GM21529 (cell line): ENCODE results near the gene TTC6.
"Not testable (repeated sequence)": the region's sequence is repeated elsewhere in the genome, so short reads cannot be mapped to it uniquely, and the experiment has no call there.

Source experiments
- ATAC-seq: cut with Tn5 transposase; IDR thresholded peaks from one replicate; pipeline ENCODE4 v1.9.1; 2021; ENCODE audit not compliant: unreplicated experiment

The TTC6 gene

DNA sequence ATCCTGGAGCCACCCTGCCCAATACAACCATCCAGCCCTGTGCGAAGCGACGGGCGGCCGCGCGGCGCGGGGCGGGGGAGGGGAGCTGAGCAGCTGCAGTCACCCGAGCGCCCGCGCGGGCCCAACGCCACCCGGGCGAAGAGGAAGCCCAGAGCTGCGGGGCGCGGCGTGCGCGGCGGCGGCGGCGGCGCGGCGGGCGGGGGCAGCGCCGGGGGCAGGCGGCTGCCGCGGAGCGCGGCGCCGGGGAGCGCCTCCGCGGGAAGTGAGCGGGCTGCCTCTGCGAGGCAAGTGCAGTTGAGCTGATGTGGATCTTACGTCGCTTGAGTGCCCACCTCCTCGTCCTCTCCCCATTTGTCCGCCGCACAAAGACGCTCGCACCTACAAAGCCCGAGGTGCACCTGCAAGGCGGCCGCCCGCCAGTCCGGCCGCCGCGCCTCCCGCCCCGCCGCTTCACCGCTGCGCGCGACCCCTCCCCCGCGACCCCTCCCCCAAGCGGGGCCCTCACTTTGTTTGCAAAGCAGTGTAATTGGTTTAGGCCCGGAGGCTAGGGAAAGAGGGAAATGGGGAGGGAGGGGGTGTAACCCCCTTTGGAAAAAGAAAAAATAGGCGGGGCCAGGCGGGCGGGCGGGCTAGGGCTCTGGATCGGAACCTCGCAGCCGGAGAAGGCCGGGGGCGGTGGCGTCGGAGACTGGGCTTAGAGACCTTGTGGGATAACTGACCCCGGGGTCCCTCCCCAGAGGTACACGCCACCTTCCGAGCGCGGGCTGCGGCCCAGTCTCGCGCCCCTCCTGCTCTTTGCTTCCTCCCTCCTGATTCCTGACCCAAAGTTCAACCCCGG, at the start of gene TTC6, which contains the start of gene FOXA1:
Gene TTC6, plus strand, starts transcription at position 659 of the 838 bp plus-strand sequence. CDS start 26,436 bp downstream, outside the sequence.
Gene FOXA1, minus strand, starts transcription at position 279 of the 838 bp plus-strand sequence. Its CDS starts 277 bp downstream, at position 2.
- ATAC-seq: no peak

DNA sequence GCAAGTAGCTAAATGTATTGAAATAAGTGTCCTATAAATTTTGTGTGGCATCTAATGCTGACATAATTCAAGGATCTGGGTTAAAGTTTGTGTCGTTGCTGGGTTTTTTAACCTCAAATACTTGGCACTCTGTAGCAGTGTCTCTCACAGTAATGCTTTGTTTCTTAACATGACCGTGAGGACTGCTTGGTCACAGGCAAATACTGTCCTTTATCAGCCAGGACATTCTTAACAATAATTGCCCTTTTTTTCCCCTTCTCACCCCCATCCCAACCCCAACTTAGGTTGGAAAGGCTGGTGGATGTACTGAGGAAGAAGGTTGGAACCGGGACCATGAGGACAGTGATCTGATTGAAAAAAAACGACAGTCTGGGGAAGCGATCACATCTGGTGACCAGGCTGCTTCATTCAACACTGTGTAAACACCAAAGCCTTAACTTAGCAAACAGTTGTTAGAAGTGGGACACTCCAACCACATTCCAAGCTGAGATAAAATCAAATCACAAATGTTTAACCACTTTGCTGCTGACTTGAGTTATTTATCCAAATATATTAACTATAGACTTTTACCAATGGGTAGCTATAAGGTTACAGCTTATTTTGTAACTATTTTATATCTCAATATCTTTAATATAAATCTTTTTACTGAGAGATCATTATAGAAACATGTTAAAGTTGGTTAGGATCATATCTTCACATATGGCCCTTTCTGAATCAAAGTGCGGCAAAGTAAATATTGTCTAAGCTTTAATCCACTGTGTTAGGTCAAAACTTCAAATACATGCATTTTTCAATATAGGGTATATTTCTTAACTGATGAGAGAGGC, 48.6 kb upstream of the TTC6 start:
- no peak for ATAC-seq

GRCh38 chr14:37550511-37550910, 44.9 kb upstream of the TTC6 start:
- ATAC-seq: no peak

- no peak for ATAC-seq
Measured at GRCh38 chr14:37551119-37551518, 44.3 kb upstream of the TTC6 start.

GRCh38 chr14:37553935-37554550, 41.4 kb upstream of the TTC6 start:
- ATAC-seq: no peak

GRCh38 chr14:37555596-37555995, 39.8 kb upstream of the TTC6 start:
- not testable (repeated sequence) for ATAC-seq

DNA sequence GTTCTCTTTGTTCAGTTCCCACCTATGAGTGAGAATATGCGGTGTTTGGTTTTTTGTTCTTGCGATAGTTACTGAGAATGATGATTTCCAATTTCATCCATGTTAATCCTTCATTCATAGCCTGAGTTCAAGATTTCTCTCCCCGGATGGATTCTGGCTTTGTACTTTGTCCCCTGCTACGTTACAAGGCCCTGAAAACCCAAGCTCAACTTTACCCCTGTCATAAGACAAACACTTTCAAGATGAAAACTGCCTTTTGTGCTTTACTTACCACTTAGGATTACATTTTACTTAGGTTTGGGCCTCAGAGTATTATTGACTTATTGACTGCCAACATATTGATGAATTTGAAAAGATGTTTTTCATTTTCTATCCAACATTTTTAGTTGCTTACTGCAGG, 36.7 kb upstream of the TTC6 start:
- ATAC-seq: no peak

GRCh38 chr14:37559386-37559785, 36.0 kb upstream of the TTC6 start:
- no peak for ATAC-seq

GRCh38 chr14:37563189-37563588, 32.2 kb upstream of the TTC6 start:
- no peak for ATAC-seq

DNA sequence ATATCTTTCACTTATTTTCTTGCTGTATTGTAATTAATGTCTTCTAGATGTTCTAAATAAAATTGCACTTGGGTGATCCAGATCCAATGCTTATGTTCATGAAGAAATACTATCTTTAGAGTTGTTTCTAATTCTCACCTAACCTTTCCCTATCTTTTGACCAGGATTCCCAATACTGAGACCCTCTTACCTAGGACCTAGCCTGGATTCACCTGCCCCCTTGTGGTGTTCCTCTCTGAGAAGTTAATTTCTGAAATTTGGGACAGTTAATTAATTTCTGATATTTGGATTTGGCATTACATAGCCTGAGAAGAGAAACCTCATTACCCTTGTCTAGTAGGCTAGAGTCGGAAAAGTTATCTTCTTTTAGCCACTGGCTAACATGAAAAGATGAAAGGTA, 29.9 kb upstream of the TTC6 start:
- no peak for ATAC-seq

- ATAC-seq: no peak
Measured at GRCh38 chr14:37566811-37567371, 28.5 kb upstream of the TTC6 start.

DNA sequence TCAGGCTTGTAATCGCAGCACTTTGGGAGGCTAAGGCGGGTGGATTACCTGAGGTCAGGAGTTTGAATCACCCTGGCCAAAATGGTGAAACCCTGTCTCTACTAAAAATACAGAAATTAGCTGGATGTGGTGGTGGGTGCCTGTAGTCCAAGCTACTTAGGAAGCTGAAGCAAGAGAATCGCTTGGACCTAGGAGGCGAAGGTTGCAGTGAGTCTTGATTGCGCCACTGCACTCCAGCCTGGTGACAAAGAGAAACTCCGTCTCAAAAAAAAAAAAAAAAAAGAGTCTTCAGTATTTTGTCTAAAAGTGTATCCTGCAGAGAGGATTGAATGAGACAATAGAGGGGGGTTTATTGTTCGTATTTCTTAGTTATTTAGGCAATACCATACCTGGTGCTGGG, 25.7 kb upstream of the TTC6 start:
- no peak for ATAC-seq

DNA sequence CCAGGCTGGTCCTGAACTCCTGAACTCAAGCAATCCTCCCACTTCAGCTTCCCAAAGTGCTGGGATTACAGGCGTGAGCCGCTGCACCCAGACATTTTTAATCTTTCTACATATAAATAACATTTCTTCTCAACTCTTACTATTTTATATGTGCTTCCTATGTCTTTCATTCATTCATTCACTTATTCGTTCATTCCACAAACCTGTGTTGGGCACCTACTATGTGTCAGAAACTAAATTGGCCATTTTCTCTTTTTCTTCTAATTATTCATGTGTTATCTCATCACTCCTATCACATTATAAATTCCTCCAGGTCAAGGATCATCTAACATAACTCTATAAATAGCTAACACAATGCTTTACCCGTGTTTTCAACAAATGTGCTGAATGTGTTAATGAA, 24.0 kb upstream of the TTC6 start:
- ATAC-seq: no peak

DNA sequence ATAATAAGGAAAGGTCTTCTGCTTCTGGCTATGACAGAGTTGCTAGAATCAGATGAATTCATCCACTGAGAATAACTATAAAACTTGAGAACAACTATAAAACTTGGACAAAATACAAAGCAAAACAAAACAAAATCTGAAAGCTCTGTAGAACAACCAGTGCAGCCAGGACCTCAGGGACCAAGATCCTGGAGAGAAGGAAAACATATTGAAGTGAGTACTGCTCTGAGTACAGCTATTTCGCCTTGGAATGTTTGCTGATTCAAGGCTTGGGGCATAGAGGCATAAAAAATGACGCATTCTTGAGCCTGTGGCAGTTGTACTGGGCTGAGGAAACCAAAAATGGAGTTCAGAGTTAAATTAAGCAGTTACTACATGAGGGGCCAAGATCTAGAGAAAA, 22.1 kb upstream of the TTC6 start:
- ATAC-seq: no peak

DNA sequence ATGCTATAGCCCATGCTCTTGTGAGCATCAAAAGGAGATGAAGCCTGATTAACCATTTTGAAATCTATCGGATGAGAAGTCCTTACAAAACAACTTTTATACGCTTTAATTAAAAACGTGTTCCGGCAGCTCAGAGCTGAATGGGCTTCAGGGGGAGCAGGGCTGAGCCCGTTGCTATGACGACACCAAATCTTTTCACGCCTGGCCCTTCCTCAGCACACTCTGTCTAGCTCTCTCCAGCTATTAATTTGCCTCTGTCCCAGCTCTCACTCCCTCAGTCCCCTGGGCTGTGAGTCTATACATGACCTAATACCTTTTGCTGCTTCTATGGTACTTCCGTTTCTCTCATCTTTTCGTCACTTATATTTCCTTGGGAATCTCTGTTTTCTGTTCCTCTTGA, 16.2 kb upstream of the TTC6 start:
- ATAC-seq: no peak

- no peak for ATAC-seq
Measured at GRCh38 chr14:37580146-37580545, 15.3 kb upstream of the TTC6 start.

DNA sequence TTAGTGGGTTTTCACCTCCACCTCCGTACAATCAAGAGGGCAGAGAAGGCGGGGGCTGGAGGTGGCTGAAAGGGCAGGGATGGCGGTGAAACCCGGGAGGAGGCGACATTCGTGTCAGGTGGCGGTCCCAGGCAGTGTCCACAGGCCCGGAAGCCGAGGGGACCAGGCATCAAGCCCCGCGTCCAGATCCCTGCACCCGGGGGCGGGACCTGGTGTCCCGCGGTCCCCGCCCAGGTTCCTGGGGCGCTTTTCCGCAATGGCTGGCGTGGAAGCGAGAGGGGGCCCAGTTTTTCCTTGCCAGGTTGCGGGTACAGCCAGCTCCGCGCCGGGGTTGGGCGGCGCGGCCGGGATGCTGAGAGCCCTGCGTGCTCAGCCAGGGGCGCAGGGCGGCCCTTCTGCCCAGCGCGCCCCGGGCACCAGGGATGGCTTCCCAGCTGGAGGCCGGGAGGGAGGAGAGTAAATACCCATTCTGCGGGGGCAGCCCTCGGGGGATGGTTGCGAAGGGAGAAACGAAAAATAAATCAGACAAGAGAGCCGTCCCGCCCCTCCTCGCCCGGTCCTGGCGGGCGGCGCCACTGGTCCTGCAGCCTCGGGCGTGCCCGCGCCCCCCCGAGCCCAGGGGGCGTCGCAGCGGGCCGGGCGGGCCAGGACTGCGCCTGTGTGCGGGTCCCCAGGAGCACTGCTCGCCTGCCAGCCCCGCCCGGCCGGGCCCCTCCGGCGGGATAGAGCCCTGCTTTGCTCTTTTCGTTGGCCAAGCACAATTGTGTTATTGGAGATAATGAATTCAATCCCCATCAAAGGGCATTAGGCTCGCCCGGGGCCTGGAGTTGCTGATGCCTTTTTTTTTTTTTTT, 11.8 kb upstream of the TTC6 start:
- ATAC-seq: no peak

DNA sequence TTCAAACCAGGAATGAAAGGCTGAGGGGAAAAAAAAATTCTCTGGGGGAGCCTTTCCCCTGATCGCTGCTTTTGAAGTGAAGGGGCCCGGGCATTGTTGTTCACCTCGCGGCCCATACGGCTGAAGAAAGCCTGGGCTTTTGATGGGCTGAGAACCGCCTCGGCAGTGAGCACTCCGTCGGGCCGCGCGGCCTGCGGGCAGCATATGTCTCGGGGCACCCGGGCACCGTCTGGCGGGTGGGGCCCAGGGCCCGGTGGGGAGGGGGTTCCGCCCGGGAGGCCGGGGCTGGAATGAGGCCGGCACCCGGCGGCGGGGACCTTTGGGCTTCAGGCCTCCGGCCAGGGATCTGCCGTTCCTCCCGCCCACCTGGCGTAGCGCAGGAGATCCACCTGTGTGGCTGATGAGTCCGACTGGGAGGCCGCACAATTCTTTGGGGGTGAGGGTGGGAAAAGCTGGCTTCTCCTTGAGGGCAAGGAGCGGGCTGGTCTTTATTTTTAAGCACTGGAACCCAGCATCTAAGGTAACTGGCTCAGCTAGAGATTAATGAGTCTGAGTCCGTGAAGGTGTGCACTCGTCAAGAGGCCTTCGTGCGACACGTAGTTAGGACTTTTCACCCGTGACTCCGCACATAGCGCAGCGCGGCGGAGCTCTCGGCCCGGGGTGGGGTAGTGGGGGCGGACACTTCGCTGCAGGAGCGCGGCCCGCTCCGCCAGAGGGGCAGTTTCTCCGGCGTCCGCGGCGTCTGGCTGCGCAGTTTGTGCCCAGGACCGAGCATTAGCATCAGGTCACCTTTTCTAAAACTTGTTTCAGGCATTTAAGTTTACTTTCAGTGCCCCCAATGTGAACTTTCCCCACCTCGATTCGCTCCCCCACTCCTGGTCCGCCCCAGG, 11.0 kb upstream of the TTC6 start:
- no peak for ATAC-seq

- ATAC-seq: no peak
Measured at GRCh38 chr14:37585101-37585511, 10.3 kb upstream of the TTC6 start.
